Panc1 (cell line): Measurements from ENCODE around the gene ITLN1. TPM values are rescaled to one million over a fixed set of nuclear protein-coding genes. Genes with fewer than 3 reads are reported as not detected.

ENCODE experiments used
- ATAC-seq: fragments of 200-7000 bp; cut with Tn5 transposase; 2 replicates; pipeline ENCODE4 v1.9.1; 2020; ENCODE audit warnings: mild to moderate bottlenecking, moderate library complexity
- BruUV-seq: library from RNA; stranded (reverse); fragments of 400-500 nt; replicated peaks from 2 replicates; lab custom pipeline; 2021; lab: Mats Ljungman, UMichigan
- CTCF ChIA-PET: fragments of 300-600 bp; sonication (Branson Sonifier 250); formaldehyde crosslinking; loops from one replicate; lab custom pipeline; 2022; ENCODE audit warnings: antibody characterized with exemption; lab: Charles Lee
- POLR2A ChIA-PET: fragments of 300-600 bp; sonication (Branson Sonifier 250); formaldehyde crosslinking; loops from one replicate; lab custom pipeline; 2022; ENCODE audit warnings: antibody characterized with exemption; lab: Charles Lee
- DNase-seq: peaks from one replicate; pipeline ENCODE4 v3.0.0-alpha.2; 2010; ENCODE audit warnings: low read depth, low spot score
- H3K27ac ChIP-seq: 2 replicates; pipeline ENCODE4 v1.5.1; 2011; ENCODE audit warnings: mild to moderate bottlenecking, low read length, inconsistent platforms
- H3K27me3 ChIP-seq: fragments of 200-500 bp; sonication (Bioruptor generic); 2 replicates; pipeline ENCODE4 v1.6.0; 2014; ENCODE audit warnings: low read length, inconsistent platforms; ENCODE audit not compliant: control insufficient read depth, insufficient read depth
- H3K36me3 ChIP-seq: fragments of 200-500 bp; sonication (Bioruptor generic); 2 replicates; pipeline ENCODE4 v1.5.1; 2014; ENCODE audit warnings: inconsistent platforms, mild to moderate bottlenecking, low read length, moderate library complexity; ENCODE audit not compliant: control insufficient read depth, insufficient read depth
- H3K4me1 ChIP-seq: 2 replicates; pipeline ENCODE4 v1.5.1; 2011; ENCODE audit warnings: inconsistent platforms, mild to moderate bottlenecking, low read length, moderate library complexity; ENCODE audit not compliant: control insufficient read depth, insufficient read depth
- H3K4me3 ChIP-seq, 2 experiments: 2 replicates each; pipeline ENCODE4 v1.5.1; 2011 to 2012; ENCODE audit warnings: low read depth in 2 of 2, low read length in 2 of 2, mild to moderate bottlenecking in 2 of 2, inconsistent platforms in 1 of 2, moderate library complexity in 1 of 2
- H3K9me3 ChIP-seq: fragments of 200-500 bp; sonication (Bioruptor generic); 2 replicates; pipeline ENCODE4 v1.5.1; 2014; ENCODE audit warnings: low read depth, mild to moderate bottlenecking, inconsistent platforms, low read length, moderate library complexity; ENCODE audit not compliant: control insufficient read depth, insufficient read depth
- POLR2AphosphoS5 ChIP-seq: IDR thresholded peaks from 2 replicates; pipeline ENCODE4 v1.6.1; 2012; ENCODE audit warnings: mild to moderate bottlenecking, low read depth, low read length, moderate library complexity
- SIN3A ChIP-seq: IDR thresholded peaks from 2 replicates; pipeline ENCODE4 v1.6.1; 2012; ENCODE audit warnings: low read depth, mild to moderate bottlenecking, low read length, moderate library complexity, borderline replicate concordance; ENCODE audit not compliant: insufficient read depth
- TCF7L2 ChIP-seq: IDR thresholded peaks from 2 replicates; pipeline ENCODE4 v1.6.1; 2011; ENCODE audit warnings: mild to moderate bottlenecking, low read depth, low read length, inconsistent platforms
- in situ Hi-C: cut with HindIII; loops from 2 replicates; pipeline ENCODE4 v1.10.0; 2016; ENCODE audit warnings: low sequenced_read_pairs, low pct_unique_long_range_greater_than_20kb
- intact Hi-C: fragments of 100-400 bp; cut with micrococcal nuclease; formaldehyde crosslinking; loops from one replicate; pipeline ENCODE4 v1.10.0; 2022; ENCODE audit not compliant: unreplicated experiment
- total RNA-seq: library from RNA; stranded (reverse); gene quantifications from one replicate; pipeline ENCODE4 v1.2.1, GENCODE V29; 2021; ENCODE audit not compliant: unreplicated experiment
- TF ChIP-seq, protein P1 (sequence below): fragments of 450-650 bp; IDR thresholded peaks from 2 replicates; pipeline ENCODE4 v1.5.1; 2017; ENCODE audit warnings: mild to moderate bottlenecking
- TF ChIP-seq, protein P2 (sequence below), 2 experiments: IDR thresholded peaks; 2 replicates each; pipeline ENCODE4 v1.6.1; 2011 to 2012; ENCODE audit warnings: low read depth in 2 of 2, control low read depth in 1 of 2, low read length in 1 of 2, mild to moderate bottlenecking in 1 of 2, moderate library complexity in 1 of 2; ENCODE audit not compliant: insufficient read depth in 1 of 2

The ITLN1 gene
- total RNA-seq, 1 experiment from 2014 or later: not detected

DNA sequence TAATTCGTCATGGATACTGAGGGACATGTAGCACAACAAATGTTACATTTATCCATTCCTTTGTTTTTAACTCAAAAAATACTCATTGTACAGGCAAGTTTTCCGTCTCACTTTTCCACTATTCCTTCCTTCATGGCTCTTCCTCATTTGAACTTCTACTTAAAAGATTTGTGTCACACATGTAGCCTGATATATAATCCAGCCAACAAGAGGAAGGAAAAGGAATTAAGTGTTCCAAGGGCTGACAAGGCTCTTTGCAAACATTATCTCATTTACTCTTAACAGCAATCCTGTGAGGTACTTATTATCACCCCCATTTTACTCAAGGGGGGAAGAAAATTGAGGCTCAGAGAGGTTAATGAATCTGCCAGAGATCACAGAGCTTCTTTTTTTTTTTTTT, 45.2 kb downstream of the ITLN1 start:
- BruUV-seq: no TSS peak
- intact Hi-C loops: no loop called here
- in situ Hi-C loops: no loop called here
- DNase-seq: no peak
- Histone ChIP-seq H3K9me3 (no peaks in the 10 kb centered on the region), H3K4me1 (no peaks in the 10 kb centered on the region), H3K27me3 (peaks cover 9% of the 10 kb centered on the region), H3K4me3 (no peak overlapping the region), H3K27ac (no peak overlapping the region), H3K36me3 (no peaks in the 10 kb centered on the region)
- ChIA-PET CTCF (no interaction called here), POLR2A (no interaction called here)
- no peak for TF ChIP-seq SIN3A
- TF ChIP-seq, protein P1, sequence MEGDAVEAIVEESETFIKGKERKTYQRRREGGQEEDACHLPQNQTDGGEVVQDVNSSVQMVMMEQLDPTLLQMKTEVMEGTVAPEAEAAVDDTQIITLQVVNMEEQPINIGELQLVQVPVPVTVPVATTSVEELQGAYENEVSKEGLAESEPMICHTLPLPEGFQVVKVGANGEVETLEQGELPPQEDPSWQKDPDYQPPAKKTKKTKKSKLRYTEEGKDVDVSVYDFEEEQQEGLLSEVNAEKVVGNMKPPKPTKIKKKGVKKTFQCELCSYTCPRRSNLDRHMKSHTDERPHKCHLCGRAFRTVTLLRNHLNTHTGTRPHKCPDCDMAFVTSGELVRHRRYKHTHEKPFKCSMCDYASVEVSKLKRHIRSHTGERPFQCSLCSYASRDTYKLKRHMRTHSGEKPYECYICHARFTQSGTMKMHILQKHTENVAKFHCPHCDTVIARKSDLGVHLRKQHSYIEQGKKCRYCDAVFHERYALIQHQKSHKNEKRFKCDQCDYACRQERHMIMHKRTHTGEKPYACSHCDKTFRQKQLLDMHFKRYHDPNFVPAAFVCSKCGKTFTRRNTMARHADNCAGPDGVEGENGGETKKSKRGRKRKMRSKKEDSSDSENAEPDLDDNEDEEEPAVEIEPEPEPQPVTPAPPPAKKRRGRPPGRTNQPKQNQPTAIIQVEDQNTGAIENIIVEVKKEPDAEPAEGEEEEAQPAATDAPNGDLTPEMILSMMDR: no peak
- TF ChIP-seq TCF7L2: no peak
- TF ChIP-seq, protein P2, sequence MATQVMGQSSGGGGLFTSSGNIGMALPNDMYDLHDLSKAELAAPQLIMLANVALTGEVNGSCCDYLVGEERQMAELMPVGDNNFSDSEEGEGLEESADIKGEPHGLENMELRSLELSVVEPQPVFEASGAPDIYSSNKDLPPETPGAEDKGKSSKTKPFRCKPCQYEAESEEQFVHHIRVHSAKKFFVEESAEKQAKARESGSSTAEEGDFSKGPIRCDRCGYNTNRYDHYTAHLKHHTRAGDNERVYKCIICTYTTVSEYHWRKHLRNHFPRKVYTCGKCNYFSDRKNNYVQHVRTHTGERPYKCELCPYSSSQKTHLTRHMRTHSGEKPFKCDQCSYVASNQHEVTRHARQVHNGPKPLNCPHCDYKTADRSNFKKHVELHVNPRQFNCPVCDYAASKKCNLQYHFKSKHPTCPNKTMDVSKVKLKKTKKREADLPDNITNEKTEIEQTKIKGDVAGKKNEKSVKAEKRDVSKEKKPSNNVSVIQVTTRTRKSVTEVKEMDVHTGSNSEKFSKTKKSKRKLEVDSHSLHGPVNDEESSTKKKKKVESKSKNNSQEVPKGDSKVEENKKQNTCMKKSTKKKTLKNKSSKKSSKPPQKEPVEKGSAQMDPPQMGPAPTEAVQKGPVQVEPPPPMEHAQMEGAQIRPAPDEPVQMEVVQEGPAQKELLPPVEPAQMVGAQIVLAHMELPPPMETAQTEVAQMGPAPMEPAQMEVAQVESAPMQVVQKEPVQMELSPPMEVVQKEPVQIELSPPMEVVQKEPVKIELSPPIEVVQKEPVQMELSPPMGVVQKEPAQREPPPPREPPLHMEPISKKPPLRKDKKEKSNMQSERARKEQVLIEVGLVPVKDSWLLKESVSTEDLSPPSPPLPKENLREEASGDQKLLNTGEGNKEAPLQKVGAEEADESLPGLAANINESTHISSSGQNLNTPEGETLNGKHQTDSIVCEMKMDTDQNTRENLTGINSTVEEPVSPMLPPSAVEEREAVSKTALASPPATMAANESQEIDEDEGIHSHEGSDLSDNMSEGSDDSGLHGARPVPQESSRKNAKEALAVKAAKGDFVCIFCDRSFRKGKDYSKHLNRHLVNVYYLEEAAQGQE (IDR thresholded peaks at IDR 0.05; ENCODE audit: insufficient read depth in 1 of 2, low read depth in 2 of 2, low read length in 1 of 2): no peak
- TF ChIP-seq POLR2AphosphoS5: no peak
- no peak for ATAC-seq

DNA sequence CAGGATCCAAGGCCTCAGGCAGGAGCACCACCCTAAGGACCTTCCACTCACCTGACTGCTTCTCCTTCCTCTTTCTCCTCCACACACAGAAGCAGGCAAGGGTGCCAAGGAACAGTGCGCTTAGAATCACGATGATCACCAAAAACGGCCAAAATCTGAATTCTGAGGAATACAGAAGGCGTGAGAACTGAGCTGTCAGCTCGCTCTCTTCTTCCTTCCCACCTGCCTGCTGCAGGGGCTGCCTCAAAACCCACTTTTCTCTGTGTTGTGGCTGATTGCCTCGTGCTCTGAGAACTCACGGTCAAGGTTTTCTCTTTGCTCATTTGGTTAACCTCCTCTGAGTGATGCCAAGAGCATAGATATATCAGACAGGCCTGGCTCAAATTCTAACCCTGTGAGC, 46.1 kb downstream of the ITLN1 start:
- ChIA-PET CTCF (no interaction called here), POLR2A (no interaction called here)
- no peak for TF ChIP-seq POLR2AphosphoS5
- TF ChIP-seq, protein P2 (IDR thresholded peaks at IDR 0.05; ENCODE audit: insufficient read depth in 1 of 2, low read depth in 2 of 2, low read length in 1 of 2): no peak
- TF ChIP-seq, protein P1: no peak
- TF ChIP-seq SIN3A: no peak
- no peak for TF ChIP-seq TCF7L2
- no TSS peak for BruUV-seq
- in situ Hi-C loops: no loop called here
- Histone ChIP-seq H3K27ac (no peak overlapping the region), H3K36me3 (no peaks in the 10 kb centered on the region), H3K4me3 (no peak overlapping the region), H3K9me3 (no peaks in the 10 kb centered on the region), H3K4me1 (no peaks in the 10 kb centered on the region), H3K27me3 (peaks cover 9% of the 10 kb centered on the region)
- ATAC-seq (no peak), DNase-seq (no peak)
- intact Hi-C loops: no loop called here
